HCT116 (cell line): ENCODE results near the gene WDR90. TPM values are rescaled to one million over a fixed set of nuclear protein-coding genes. Genes with fewer than 3 reads are reported as not detected.

Experiments
- ATAC-seq: fragments of 200-7000 bp; cut with Tn5 transposase; 2 replicates; pipeline ENCODE4 v1.9.1; 2020; ENCODE audit warnings: mild to moderate bottlenecking, moderate library complexity
- BruUV-seq: library from RNA; stranded (reverse); fragments of 400-500 nt; replicated peaks from 2 replicates; lab custom pipeline; 2021; lab: Mats Ljungman, UMichigan
- CTCF ChIA-PET: fragments of 300-600 bp; sonication (Branson Sonifier 250); formaldehyde crosslinking; loops from one replicate; lab custom pipeline; 2021; ENCODE audit warnings: antibody characterized with exemption; lab: Charles Lee
- POLR2A ChIA-PET: fragments of 300-600, 350-600 bp; sonication (Branson Sonifier 250); formaldehyde crosslinking; loops from one replicate; lab custom pipeline; 2021; ENCODE audit warnings: antibody characterized with exemption; lab: Charles Lee
- RAD21 ChIA-PET, 2 experiments: fragments of 300-600 bp; sonication (Branson Sonifier 250); formaldehyde crosslinking; loops; one replicate each; lab custom pipeline; 2023; ENCODE audit warnings: low total read pairs in 2 of 2; ENCODE audit not compliant: uncharacterized antibody in 2 of 2, unreplicated experiment in 2 of 2, low non-redundant PET in 1 of 2; lab: Charles Lee
- DNase-seq: peaks from one replicate; pipeline ENCODE4 v3.0.0-alpha.2; 2010; ENCODE audit warnings: low read depth, low spot score
- H2AFZ ChIP-seq: fragments of 200-600 bp; shearing (Covaris generic), sonication (generic); 2 replicates; pipeline ENCODE4 v1.6.1; 2017; ENCODE audit warnings: low read depth, mixed run types, mixed read lengths, antibody characterized with exemption, low read length; ENCODE audit not compliant: poor library complexity, severe bottlenecking
- H3K27ac ChIP-seq: 2 replicates; pipeline ENCODE4 v1.5.1; 2012; ENCODE audit warnings: low read depth, low read length
- H3K27me3 ChIP-seq: fragments of 200-600 bp; sonication (generic); 2 replicates; pipeline ENCODE4 v1.6.1; 2016; ENCODE audit warnings: mixed run types, low read length, mixed read lengths; ENCODE audit not compliant: insufficient read depth
- H3K36me3 ChIP-seq, 2 experiments: fragments of 200-500 bp in 1 of 2; fragments of 200-600 bp in 1 of 2; sonication (Bioruptor generic) in 1 of 2; sonication (generic) in 1 of 2; 2 replicates each; pipeline versions ENCODE4 v1.5.1 to v1.6.1; 2014 to 2016; ENCODE audit warnings: low read length in 2 of 2, inconsistent platforms in 1 of 2, mixed read lengths in 1 of 2, mixed run types in 1 of 2; ENCODE audit not compliant: insufficient read depth in 2 of 2, control insufficient read depth in 1 of 2
- H3K4me1 ChIP-seq, 2 experiments: fragments of 200-600 bp in 1 of 2; sonication (generic) in 1 of 2; 2 replicates each; pipeline versions ENCODE4 v1.5.1 to v1.6.1; 2012 to 2017; ENCODE audit warnings: low read length in 2 of 2, inconsistent platforms in 1 of 2, mild to moderate bottlenecking in 1 of 2, mixed read lengths in 1 of 2, mixed run types in 1 of 2, moderate library complexity in 1 of 2; ENCODE audit not compliant: insufficient read depth in 2 of 2, control insufficient read depth in 1 of 2
- H3K4me2 ChIP-seq: fragments of 200-600 bp; sonication (generic); 2 replicates; pipeline ENCODE4 v1.6.1; 2017; ENCODE audit warnings: mixed run types, low read length, mixed read lengths
- H3K4me3 ChIP-seq, 2 experiments: fragments of 200-600 bp in 1 of 2; sonication (generic) in 1 of 2; replicated peaks in 1 of 2; 2 replicates each; pipeline ENCODE4 v1.5.1; 2011 to 2016; ENCODE audit warnings: low read length in 2 of 2, control low read depth in 1 of 2, low read depth in 1 of 2, mild to moderate bottlenecking in 1 of 2, mixed read lengths in 1 of 2, mixed run types in 1 of 2
- H3K79me2 ChIP-seq: fragments of 200-600 bp; sonication (generic); 2 replicates; pipeline ENCODE4 v1.6.1; 2017; ENCODE audit warnings: mild to moderate bottlenecking, mixed run types, low read length, moderate library complexity, mixed read lengths; ENCODE audit not compliant: insufficient read depth
- H3K9ac ChIP-seq: fragments of 200-600 bp; sonication (generic); 2 replicates; pipeline ENCODE4 v1.6.1; 2016; ENCODE audit warnings: low read length, mixed read lengths
- H3K9me2 ChIP-seq: fragments of 200-600 bp; sonication (generic), shearing (Covaris generic); 2 replicates; pipeline ENCODE4 v1.6.1; 2017; ENCODE audit warnings: mixed run types, mild to moderate bottlenecking, moderate library complexity; ENCODE audit not compliant: insufficient read depth
- H3K9me3 ChIP-seq, 2 experiments: fragments of 200-500 bp in 1 of 2; fragments of 200-600 bp in 1 of 2; sonication (Bioruptor generic) in 1 of 2; sonication (generic) in 1 of 2; 2 replicates each; pipeline ENCODE4 v1.6.1; 2014 to 2017; ENCODE audit warnings: low read length in 2 of 2, mixed read lengths in 2 of 2, inconsistent platforms in 1 of 2, low read depth in 1 of 2, mild to moderate bottlenecking in 1 of 2, mixed run types in 1 of 2, moderate library complexity in 1 of 2; ENCODE audit not compliant: control insufficient read depth in 1 of 2, insufficient read depth in 1 of 2
- H4K20me1 ChIP-seq: fragments of 200-600 bp; sonication (generic), shearing (Covaris generic); 2 replicates; pipeline ENCODE4 v1.6.1; 2017; ENCODE audit warnings: mixed run types, mild to moderate bottlenecking, moderate library complexity; ENCODE audit not compliant: insufficient read depth
- JUND ChIP-seq: IDR thresholded peaks from 2 replicates; pipeline ENCODE4 v1.6.1; 2012
- MAX ChIP-seq: IDR thresholded peaks from 2 replicates; pipeline ENCODE4 v1.6.1; 2012
- POLR2A ChIP-seq: IDR thresholded peaks from 2 replicates; pipeline ENCODE4 v1.7.0; 2011; ENCODE audit warnings: borderline replicate concordance; ENCODE audit not compliant: insufficient read depth, insufficient read length; ENCODE audit errors: extremely low read depth
- POLR2AphosphoS5 ChIP-seq: IDR thresholded peaks from 2 replicates; pipeline ENCODE4 v1.6.1; 2011; ENCODE audit warnings: mild to moderate bottlenecking, low read depth, low read length, moderate library complexity
- RAD21 ChIP-seq: IDR thresholded peaks from 2 replicates; pipeline ENCODE4 v1.6.1; 2012; ENCODE audit warnings: low read depth, mild to moderate bottlenecking
- SIN3A ChIP-seq: IDR thresholded peaks from 2 replicates; pipeline ENCODE4 v1.6.1; 2012; ENCODE audit warnings: low read depth
- ZNF274 ChIP-seq: fragments of 200-500 bp; sonication (Bioruptor generic); IDR thresholded peaks from 2 replicates; pipeline ENCODE4 v1.6.1; 2014; ENCODE audit warnings: mild to moderate bottlenecking, low read depth, low read length, inconsistent platforms
- intact Hi-C: fragments of 100-400 bp; cut with micrococcal nuclease; formaldehyde crosslinking; loops from 2 replicates; pipeline ENCODE4 v1.10.0; 2022
- total RNA-seq: library from RNA; stranded (reverse); gene quantifications from one replicate; pipeline ENCODE4 v1.2.1, GENCODE V29; 2021; ENCODE audit not compliant: unreplicated experiment
- TF ChIP-seq, protein P1 (sequence below): IDR thresholded peaks from 2 replicates; pipeline ENCODE4 v1.6.1; 2012
- TF ChIP-seq, protein P2 (sequence below), 3 experiments: fragments of 200-600 bp in 1 of 3; sonication (generic) in 1 of 3; IDR thresholded peaks in 2 of 3; conservative IDR thresholded peaks in 1 of 3; 2 replicates each; pipeline ENCODE4 v1.5.1; 2012 to 2017; ENCODE audit warnings: low read depth in 2 of 3, low read length in 2 of 3, antibody characterized with exemption in 1 of 3, borderline replicate concordance in 1 of 3, control low read depth in 1 of 3, mild to moderate bottlenecking in 1 of 3, mixed read lengths in 1 of 3, mixed run types in 1 of 3, moderate library complexity in 1 of 3; ENCODE audit not compliant: insufficient read depth in 1 of 3

Gene WDR90
- total RNA-seq, 1 experiment from 2014 or later, result 73.7 TPM

DNA sequence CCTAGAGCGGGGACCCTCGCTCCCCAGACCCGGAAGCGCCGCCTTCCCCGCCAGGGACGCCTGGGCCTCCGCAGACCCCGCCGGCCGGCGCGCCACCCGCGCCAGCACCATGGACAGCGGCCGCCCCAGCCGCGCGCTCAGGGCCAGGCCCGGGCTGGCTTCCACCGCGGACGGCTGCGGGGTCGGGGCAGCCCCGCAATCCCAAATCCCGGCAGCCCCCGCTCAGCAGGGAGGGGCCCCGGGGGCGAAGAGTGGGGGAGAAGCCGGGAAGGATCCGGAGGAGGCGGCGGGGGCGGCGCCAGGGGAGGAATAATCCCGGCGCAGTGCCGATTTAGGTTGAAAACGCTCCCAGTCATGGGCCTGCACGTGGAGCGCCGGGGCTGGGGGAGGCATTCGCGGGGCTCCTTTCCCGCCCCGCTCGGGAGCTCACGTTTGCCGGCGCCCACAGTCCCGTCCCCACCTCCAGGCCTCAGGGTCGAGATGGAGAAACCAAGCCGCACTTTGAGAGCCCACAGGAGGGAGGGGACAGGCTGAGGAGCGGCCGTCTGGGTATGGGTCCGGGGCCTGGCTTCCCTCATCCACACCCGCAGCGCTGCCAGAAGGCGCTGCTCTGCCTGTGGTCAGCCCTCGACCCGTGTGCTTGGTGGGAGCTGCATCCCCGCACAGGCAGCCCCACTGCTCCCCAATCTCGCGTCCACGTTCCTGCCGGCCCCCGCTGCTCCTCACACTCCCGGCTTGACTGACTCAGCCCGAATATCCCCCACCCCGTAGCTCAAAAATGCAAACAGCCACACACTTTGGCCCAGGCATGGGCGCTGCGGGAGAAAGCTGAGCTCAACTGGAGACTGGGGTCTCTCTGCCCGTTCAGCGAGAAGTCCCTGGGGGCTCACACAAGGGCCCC, 51.8 kb downstream of the WDR90 start:
- H3K79me2 ChIP-seq, result peaks cover 38% of the 10 kb centered on the region
- CTCF ChIA-PET, result no interaction called here
- H3K27me3 ChIP-seq, result no peaks in the 10 kb centered on the region
- H2AFZ ChIP-seq, result no peak overlapping the region
- intact Hi-C loops, result no loop called here
- no TSS peak for BruUV-seq
- H3K4me1 ChIP-seq, result peaks cover 5 to 19% of the 10 kb centered on the region in 2 experiments
- no peak overlapping the region for H3K9ac ChIP-seq
- no peaks in the 10 kb centered on the region; a peak in 2 of 4 replicates for H3K36me3 ChIP-seq
- DNase-seq (no peak), ATAC-seq (no peak)
- no peak overlapping the region for H3K27ac ChIP-seq
- no peaks in the 10 kb centered on the region for H3K9me2 ChIP-seq
- RAD21 ChIA-PET, result no interaction called here
- no peak overlapping the region for H3K4me3 ChIP-seq
- no peaks in the 10 kb centered on the region for H3K9me3 ChIP-seq
- H3K4me2 ChIP-seq, result no peak overlapping the region
- TF ChIP-seq SIN3A (no peak), POLR2A (no peak), RAD21 (no peak), MAX (no peak), POLR2AphosphoS5 (no peak), ZNF274 (no peak), JUND (no peak)
- TF ChIP-seq, protein P1, sequence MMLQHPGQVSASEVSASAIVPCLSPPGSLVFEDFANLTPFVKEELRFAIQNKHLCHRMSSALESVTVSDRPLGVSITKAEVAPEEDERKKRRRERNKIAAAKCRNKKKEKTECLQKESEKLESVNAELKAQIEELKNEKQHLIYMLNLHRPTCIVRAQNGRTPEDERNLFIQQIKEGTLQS, result no peak
- TF ChIP-seq, protein P2, sequence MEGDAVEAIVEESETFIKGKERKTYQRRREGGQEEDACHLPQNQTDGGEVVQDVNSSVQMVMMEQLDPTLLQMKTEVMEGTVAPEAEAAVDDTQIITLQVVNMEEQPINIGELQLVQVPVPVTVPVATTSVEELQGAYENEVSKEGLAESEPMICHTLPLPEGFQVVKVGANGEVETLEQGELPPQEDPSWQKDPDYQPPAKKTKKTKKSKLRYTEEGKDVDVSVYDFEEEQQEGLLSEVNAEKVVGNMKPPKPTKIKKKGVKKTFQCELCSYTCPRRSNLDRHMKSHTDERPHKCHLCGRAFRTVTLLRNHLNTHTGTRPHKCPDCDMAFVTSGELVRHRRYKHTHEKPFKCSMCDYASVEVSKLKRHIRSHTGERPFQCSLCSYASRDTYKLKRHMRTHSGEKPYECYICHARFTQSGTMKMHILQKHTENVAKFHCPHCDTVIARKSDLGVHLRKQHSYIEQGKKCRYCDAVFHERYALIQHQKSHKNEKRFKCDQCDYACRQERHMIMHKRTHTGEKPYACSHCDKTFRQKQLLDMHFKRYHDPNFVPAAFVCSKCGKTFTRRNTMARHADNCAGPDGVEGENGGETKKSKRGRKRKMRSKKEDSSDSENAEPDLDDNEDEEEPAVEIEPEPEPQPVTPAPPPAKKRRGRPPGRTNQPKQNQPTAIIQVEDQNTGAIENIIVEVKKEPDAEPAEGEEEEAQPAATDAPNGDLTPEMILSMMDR (IDR thresholded peaks at IDR 0.05 in 2 of 3, conservative IDR thresholded peaks at IDR 0.05 in 1 of 3; ENCODE audit: borderline replicate concordance in 1 of 3, insufficient read depth in 1 of 3, low read depth in 2 of 3, low read length in 2 of 3), result no peak
- POLR2A ChIA-PET, result interaction anchor here (0.6 kb wide), 1 partner anchor 58 kb away, joined by 4 read pairs; no protein-coding TSS in a partner anchor
- H4K20me1 ChIP-seq, result no peaks in the 10 kb centered on the region
